ENCODE results near the gene SLC26A4.

SLC26A4 gene

GRCh38 chr7:107672183-107672582 lies 11.6 kb downstream of the SLC26A4 start:
- no peak for TF ChIP-seq CTCF (conservative IDR thresholded peaks at IDR 0.05; ENCODE audit: low read length)
- H3K4me3 ChIP-seq (ENCODE audit: low read length): no peak overlapping the region
- no peak for DNase-seq (ENCODE audit: low read depth)

- no peak overlapping the region for H3K4me3 ChIP-seq (ENCODE audit: low read length)
- DNase-seq (ENCODE audit: low read depth): no peak
- no peak for TF ChIP-seq CTCF (conservative IDR thresholded peaks at IDR 0.05; ENCODE audit: low read length)
Measured at GRCh38 chr7:107676249-107676648, 15.6 kb downstream of the SLC26A4 start.

GRCh38 chr7:107678110-107678753 lies 17.6 kb downstream of the SLC26A4 start:
- DNase-seq (ENCODE audit: low read depth): no peak
- TF ChIP-seq CTCF (conservative IDR thresholded peaks at IDR 0.05; ENCODE audit: low read length): no peak
- H3K4me3 ChIP-seq (ENCODE audit: low read length): no peak overlapping the region

DNA sequence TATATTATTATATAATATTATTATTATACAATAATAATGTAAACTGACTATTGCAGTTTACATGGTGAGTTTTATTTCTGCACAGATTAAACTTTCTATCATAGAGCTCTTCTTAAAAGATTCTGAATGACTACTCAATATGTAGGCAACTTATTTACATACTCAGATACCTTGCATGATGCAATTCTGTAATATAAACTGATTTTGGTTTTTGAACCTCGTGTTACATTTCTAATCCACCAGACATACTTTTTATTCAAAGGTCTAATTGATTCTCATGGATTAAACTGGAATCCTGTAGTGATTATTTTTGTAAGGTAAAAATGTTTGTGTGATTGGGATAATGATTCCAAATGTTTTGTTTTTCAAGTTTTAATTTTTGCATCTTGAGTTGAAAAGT lies 19.9 kb downstream of the SLC26A4 start:
- DNase-seq (ENCODE audit: low read depth): no peak
- no peak for TF ChIP-seq CTCF (conservative IDR thresholded peaks at IDR 0.05; ENCODE audit: low read length)

DNA sequence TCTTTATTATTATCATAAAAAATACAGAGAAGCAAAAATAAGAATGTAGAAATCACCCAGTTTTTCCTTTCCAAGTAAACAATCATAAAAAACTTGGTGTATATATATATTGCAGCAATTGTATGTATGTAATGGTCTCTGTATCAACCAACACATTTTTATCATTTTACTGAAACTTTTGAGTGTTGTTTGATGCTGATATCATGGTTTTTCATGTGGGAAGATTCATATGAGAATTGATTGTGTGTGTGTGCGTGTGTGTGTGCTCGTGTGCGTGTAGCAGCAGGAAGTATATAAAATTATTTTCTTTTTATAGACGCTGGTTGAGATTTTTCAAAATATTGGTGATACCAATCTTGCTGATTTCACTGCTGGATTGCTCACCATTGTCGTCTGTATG lies 22.3 kb downstream of the SLC26A4 start:
- no peak for TF ChIP-seq CTCF (conservative IDR thresholded peaks at IDR 0.05; ENCODE audit: low read length)
- H3K4me3 ChIP-seq (ENCODE audit: low read length): no peak overlapping the region
- no peak for DNase-seq (ENCODE audit: low read depth)

More for the DNA sequence above, 19.9 kb downstream of the SLC26A4 start:
- no peak overlapping the region for H3K4me3 ChIP-seq (ENCODE audit: low read length)

DNA sequence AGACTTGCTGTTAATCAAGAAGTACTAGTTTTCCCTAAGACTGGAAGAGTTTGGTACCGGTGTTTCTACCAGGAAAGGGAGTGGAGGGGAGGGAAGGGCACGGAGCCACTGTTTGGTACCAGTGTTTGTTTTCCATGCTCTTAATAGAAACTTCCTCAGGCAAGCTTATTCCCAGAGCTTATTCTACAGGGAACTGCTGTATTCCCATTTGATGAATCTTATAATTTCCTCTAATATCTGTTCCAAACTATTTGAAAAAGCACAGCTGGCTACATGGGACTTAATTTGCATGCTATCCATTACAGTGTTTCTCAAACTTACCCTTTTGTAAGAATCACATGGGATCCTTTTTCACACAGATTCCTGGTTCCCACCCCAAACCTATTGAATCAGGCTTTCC lies 23.7 kb downstream of the SLC26A4 start:
- TF ChIP-seq CTCF (conservative IDR thresholded peaks at IDR 0.05; ENCODE audit: low read length): no peak
- H3K4me3 ChIP-seq (ENCODE audit: low read length): no peak overlapping the region
- DNase-seq (ENCODE audit: low read depth): no peak

- H3K4me3 ChIP-seq (ENCODE audit: low read length): no peak overlapping the region
- TF ChIP-seq CTCF (conservative IDR thresholded peaks at IDR 0.05; ENCODE audit: low read length): no peak
- DNase-seq (ENCODE audit: low read depth): no peak
Measured at GRCh38 chr7:107684947-107685463, 24.4 kb downstream of the SLC26A4 start.
